GM21423 (cell line): ENCODE results near the gene TRMO.

Experiments used
- ATAC-seq: cut with Tn5 transposase; IDR thresholded peaks from one replicate; pipeline ENCODE4 v1.9.1; 2021; ENCODE audit warnings: mild to moderate bottlenecking, moderate library complexity; ENCODE audit not compliant: unreplicated experiment

The TRMO gene

GRCh38 chr9:97863314-97863713 lies 59.0 kb downstream of the TRMO start:
- ATAC-seq, result no peak

DNA sequence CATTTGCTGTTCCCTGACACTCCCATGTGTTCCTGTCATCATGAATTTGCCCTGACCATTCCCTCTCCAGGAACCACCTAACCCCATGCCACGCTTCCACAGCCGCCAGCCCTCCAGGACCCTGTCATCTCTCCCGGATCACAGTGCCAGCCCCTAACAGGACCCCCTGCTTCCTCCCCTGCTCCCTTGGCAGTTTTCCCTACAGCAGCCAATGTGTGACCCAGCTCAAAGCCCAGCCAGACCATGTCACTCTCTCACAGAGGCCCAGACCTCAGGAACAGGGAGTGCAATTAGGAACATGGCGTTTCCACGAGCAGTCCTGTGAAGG lies 61.2 kb downstream of the TRMO start:
- ATAC-seq, result no peak

GRCh38 chr9:97860451-97861147 lies 61.7 kb downstream of the TRMO start:
- no peak for ATAC-seq

- no peak for ATAC-seq
These were observed 63.0 kb downstream of the TRMO start for GRCh38 chr9:97859346-97859745.

DNA sequence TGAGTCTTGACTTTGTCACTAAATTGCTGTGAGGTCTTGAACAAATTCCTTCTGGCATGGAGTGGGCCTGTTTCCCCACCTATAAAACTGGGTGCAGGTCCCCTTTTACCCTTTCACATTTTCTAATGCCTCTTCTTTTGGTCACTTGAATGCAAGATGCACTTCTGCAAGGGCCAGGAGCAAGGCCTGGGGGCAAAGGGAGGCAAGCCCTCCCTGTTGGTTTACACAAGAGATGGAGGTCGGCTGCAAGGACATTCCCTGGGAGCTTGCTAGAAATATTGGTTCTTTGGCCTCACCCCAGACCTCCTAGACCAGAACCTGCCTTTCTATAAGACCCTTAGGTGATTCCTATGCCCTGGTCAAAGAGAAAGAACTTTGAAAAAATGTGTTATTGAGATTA lies 63.5 kb downstream of the TRMO start:
- ATAC-seq, result no peak

DNA sequence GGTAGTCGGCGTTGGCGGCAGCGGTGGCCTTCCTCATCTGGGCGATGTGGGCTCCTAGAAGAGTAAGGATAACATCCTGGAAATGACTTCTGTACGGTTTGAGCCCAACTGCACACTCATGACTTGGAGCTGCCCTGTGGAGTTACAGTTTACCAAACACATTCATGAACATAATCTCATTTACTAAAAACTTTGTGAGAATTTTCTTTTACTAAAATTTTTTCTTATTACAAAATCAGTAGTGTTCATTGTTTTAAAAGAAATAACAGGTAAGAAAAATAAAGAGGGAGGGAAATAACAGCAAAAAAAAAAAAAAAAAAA lies 63.9 kb downstream of the TRMO start:
- ATAC-seq, result no peak

DNA sequence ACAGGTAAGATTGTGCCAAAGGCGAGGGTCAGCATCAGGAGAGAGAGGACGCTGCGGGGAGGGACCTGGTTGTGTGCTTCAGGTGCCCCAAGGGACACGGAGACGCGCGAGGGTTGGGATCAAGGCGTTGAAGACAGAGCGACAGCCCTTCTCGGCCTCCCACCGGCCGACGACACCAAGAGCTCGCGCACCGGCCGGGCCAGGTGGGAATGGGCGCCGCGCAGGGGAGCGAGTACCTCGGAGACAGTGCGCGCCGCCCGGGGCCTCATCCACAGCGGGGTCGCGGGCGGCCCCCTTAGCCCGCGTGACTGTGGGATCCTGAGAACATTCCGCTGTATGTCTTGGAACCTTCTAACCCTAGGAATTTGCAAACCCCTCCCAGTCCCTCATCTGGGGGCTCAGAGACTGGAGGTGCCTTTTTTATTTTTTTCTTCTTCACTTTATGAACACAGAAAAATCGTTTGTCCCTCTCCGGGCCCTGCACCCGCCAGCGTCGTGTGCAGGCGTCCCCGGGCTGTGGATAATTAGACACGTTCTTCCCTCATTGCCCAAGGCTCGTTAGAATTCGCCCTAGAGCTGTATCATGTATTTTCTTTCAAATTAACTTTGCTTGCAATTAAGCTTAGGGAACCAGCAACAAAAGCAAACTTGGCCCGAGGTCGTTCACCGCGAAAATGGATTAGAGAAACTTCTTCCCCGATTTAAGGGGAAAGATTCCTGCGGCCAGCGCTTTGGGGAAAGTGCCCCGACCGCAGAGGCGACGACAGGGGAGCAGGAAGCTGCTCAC lies 64.5 kb downstream of the TRMO start:
- ATAC-seq, result no peak

DNA sequence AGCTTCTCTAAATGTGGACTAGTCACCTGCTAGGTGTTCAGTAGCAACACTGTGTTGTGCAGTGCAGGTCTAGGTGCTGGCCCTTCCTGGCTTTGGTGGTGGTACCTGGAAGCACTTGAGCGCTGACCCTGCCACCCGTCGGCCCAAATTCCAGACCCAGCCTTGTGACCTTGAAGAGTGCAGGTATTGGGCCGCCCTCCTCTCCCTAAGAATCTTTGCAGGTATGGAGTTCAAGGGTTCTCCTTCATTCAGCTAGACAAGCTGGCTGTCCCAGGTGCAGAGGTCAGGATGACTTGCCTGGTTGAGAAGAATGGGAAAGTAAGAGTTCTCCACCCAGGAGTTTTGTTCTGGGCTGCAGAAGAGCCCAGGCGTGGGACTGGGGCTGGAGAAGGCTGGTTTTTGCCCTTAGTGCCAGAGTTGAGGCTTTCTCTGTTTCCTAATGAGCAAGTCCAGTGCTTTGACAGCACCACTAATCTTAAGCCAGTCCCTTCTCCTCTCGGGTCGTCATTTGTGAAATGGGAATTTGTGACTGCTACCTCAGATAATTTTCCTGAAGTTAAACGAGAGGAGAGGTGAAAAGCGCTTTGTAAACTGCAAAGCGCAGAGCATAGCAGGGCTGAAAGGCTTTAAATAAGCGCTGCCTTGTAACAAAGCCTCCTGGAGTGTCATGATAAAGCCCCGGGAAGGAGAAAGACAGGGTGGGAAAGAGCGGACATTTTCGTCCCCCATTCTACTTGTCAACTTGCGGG lies 65.3 kb downstream of the TRMO start:
- ATAC-seq, result no peak

- ATAC-seq, result no peak
These were observed 66.4 kb downstream of the TRMO start for GRCh38 chr9:97855899-97856298.

DNA sequence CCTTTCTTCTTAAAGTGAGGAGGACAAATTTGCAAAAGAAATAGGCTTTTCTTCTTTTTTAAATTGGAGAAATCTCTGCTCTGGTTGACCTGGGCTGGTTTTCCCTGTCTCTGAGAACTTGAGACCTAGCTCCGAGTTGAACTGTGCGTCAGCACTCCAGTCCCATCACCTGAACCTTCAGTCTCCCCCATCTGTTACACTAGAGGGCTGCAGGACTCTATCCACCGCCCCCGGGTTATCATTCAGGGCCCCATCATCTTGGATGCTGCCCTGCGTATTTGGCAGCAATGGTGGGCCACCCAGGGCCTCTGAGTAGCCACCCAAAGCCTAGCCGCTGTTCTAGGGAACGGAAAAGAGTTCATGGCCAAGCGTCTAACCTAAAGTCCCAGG lies 66.8 kb downstream of the TRMO start:
- no peak for ATAC-seq

DNA sequence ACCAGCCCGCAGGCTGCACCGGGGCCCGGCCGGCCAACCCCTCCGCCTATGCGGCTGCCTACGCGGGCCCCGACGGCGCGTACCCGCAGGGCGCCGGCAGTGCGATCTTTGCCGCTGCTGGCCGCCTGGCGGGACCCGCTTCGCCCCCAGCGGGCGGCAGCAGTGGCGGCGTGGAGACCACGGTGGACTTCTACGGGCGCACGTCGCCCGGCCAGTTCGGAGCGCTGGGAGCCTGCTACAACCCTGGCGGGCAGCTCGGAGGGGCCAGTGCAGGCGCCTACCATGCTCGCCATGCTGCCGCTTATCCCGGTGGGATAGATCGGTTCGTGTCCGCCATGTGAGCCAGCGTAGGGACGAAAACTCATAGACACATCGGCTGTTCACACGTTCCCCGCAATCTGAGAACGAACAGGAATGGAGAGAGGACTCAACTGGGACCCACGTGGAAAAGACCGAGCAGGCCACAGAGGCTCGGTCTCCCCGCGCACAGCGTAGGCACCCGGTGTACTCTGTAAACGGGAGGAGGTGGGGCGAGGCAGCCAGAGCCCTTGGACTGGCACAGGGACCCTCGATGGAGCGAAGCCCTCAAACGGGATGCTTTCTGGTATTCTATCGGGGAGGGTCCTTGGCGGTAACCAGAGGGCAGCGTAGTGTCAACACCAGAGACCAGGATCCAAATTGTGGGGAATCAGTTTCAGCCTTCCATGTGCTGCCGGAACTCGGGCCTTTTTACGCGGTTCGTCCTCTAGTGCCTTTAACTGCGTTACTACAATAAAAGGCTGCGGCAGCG lies 67.4 kb downstream of the TRMO start:
- ATAC-seq, result no peak
